Endothelial cell of umbilical vein (primary cell): ENCODE results near the gene ETDB. TPM values are rescaled to one million over a fixed set of nuclear protein-coding genes. Genes with fewer than 3 reads are reported as not detected.

ENCODE experiments used
- BruUV-seq: library from RNA; stranded (reverse); fragments of 400-500 nt; replicated peaks from 2 replicates; lab custom pipeline; 2021; lab: Mats Ljungman, UMichigan
- CTCF ChIA-PET: fragments of 300-600, 350-600 bp; sonication (Branson Sonifier 250); formaldehyde crosslinking; loops from one replicate; lab custom pipeline; 2021; ENCODE audit warnings: antibody characterized with exemption, inconsistent platforms; lab: Charles Lee
- POLR2A ChIA-PET: fragments of 300-600, 350-600 bp; sonication (Branson Sonifier 250); formaldehyde crosslinking; loops from one replicate; lab custom pipeline; 2021; ENCODE audit warnings: antibody characterized with exemption, inconsistent platforms; lab: Charles Lee
- DNase-seq: peaks from one replicate; pipeline ENCODE4 v3.0.0-alpha.2; 2011; ENCODE audit warnings: low read depth, low spot score
- FAIRE-seq: peaks from 2 replicates; lab custom pipeline; 2011; peaks lifted over from hg19 to GRCh38; lab: Jason Lieb, UNC
- H2AFZ ChIP-seq: 2 replicates; pipeline ENCODE4 v1.6.0; 2012; ENCODE audit warnings: low read depth, low read length, control low read depth, inconsistent platforms
- H3K27ac ChIP-seq: 2 replicates; pipeline ENCODE4 v1.5.1; 2011; ENCODE audit warnings: low read depth, mild to moderate bottlenecking, control low read depth, low read length, moderate library complexity; ENCODE audit not compliant: insufficient read depth
- H3K27me3 ChIP-seq, 2 experiments: 2 replicates each; pipeline versions ENCODE4 v1.6.0 to v1.6.1; 2011; ENCODE audit warnings: low read length in 2 of 2, mixed read lengths in 1 of 2; ENCODE audit not compliant: control insufficient read depth in 2 of 2, insufficient read depth in 2 of 2
- H3K36me3 ChIP-seq, 2 experiments: 2 replicates in 1 of 2; 3 replicates in 1 of 2; pipeline ENCODE4 v1.5.1; 2011; ENCODE audit warnings: low read length in 2 of 2, mild to moderate bottlenecking in 1 of 2, moderate library complexity in 1 of 2; ENCODE audit not compliant: control insufficient read depth in 2 of 2, insufficient read depth in 2 of 2; ENCODE audit errors: extremely low read depth in 1 of 2
- H3K4me1 ChIP-seq: 3 replicates; pipeline ENCODE4 v1.5.1; 2011; ENCODE audit warnings: mild to moderate bottlenecking, low read length; ENCODE audit not compliant: control insufficient read depth, insufficient read depth; ENCODE audit errors: extremely low read depth
- H3K4me2 ChIP-seq: 2 replicates; pipeline ENCODE4 v1.6.1; 2011; ENCODE audit warnings: low read length, control low read depth, mixed read lengths; ENCODE audit not compliant: insufficient read depth
- H3K4me3 ChIP-seq, 3 experiments: fragments of 200-600 bp in 1 of 3; sonication (generic), shearing (Covaris generic) in 1 of 3; replicated peaks in 1 of 3; 2 replicates each; pipeline ENCODE4 v1.5.1; 2011 to 2016; ENCODE audit warnings: control low read depth in 3 of 3, low read length in 3 of 3, mild to moderate bottlenecking in 2 of 3, inconsistent platforms in 1 of 3, low read depth in 1 of 3, moderate library complexity in 1 of 3; ENCODE audit not compliant: insufficient read depth in 1 of 3
- H3K79me2 ChIP-seq: 2 replicates; pipeline ENCODE4 v1.6.0; 2012; ENCODE audit warnings: low read length, inconsistent platforms; ENCODE audit not compliant: control insufficient read depth, insufficient read depth
- H3K9ac ChIP-seq: replicated peaks from 2 replicates; pipeline ENCODE3; 2011; ENCODE audit warnings: low read length, control low read depth; ENCODE audit not compliant: insufficient read depth; ENCODE audit errors: extremely low read depth
- H3K9me1 ChIP-seq: replicated peaks from 3 replicates; pipeline ENCODE4 v1.6.0; 2011; ENCODE audit warnings: mild to moderate bottlenecking, low read length; ENCODE audit not compliant: control insufficient read depth, insufficient read depth; ENCODE audit errors: extremely low read depth
- H3K9me3 ChIP-seq: replicated peaks from 2 replicates; pipeline ENCODE4 v1.5.1; 2012; ENCODE audit warnings: low read length, inconsistent platforms; ENCODE audit not compliant: control insufficient read depth, insufficient read depth
- H4K20me1 ChIP-seq: replicated peaks from 2 replicates; pipeline ENCODE3; 2011; ENCODE audit warnings: mild to moderate bottlenecking, low read length; ENCODE audit not compliant: control insufficient read depth, insufficient read depth; ENCODE audit errors: extremely low read depth
- EZH2 ChIP-seq: IDR thresholded peaks from 2 replicates; pipeline ENCODE4 v1.6.1; 2012; ENCODE audit warnings: borderline replicate concordance, low read depth, mild to moderate bottlenecking, moderate library complexity, low read length, inconsistent platforms; ENCODE audit not compliant: severe bottlenecking
- FOS ChIP-seq: IDR thresholded peaks from 2 replicates; pipeline ENCODE4 v1.6.1; 2011; ENCODE audit warnings: mild to moderate bottlenecking, low read length, moderate library complexity, borderline replicate concordance; ENCODE audit not compliant: insufficient read depth
- GATA2 ChIP-seq: IDR thresholded peaks from 2 replicates; pipeline ENCODE4 v1.7.0; 2011; ENCODE audit warnings: low read depth, mild to moderate bottlenecking, moderate library complexity, mixed read lengths, low read length; ENCODE audit not compliant: insufficient read length, insufficient read depth
- JUN ChIP-seq: IDR thresholded peaks from 2 replicates; pipeline ENCODE4 v1.6.1; 2011; ENCODE audit warnings: borderline replicate concordance, low read depth; ENCODE audit not compliant: insufficient read length, insufficient read depth
- MYC ChIP-seq: IDR thresholded peaks from one replicate; pipeline ENCODE4 v1.6.1; 2011; ENCODE audit warnings: mild to moderate bottlenecking, low read depth, low read length
- POLR2A ChIP-seq: IDR thresholded peaks from 2 replicates; pipeline ENCODE4 v1.6.1; 2012; ENCODE audit warnings: low read depth, mild to moderate bottlenecking, control low read depth, low read length
- POLR2AphosphoS5 ChIP-seq: IDR thresholded peaks from 2 replicates; pipeline ENCODE4 v1.6.1; 2012; ENCODE audit warnings: low read depth, mild to moderate bottlenecking, control low read depth, low read length, moderate library complexity; ENCODE audit not compliant: insufficient read depth
- dilution Hi-C: fragments of 300-500 bp; cut with MboI; formaldehyde crosslinking; loops from one replicate; pipeline ENCODE4 v1.15.0; 2019; ENCODE audit warnings: low sequenced_read_pairs; ENCODE audit not compliant: extremely low pct_ligation_motif_present
- intact Hi-C: fragments of 100-400 bp; cut with micrococcal nuclease; formaldehyde crosslinking; loops from one replicate; pipeline ENCODE4 v1.10.0; 2022
- polyA plus RNA-seq, 4 experiments: library from polyadenylated mRNA; depleted of rRNA in 3 of 4; stranded (reverse) in 3 of 4; unstranded in 1 of 4; fragments of >200 nt; gene quantifications; 2 replicates each; pipeline versions ENCODE4 v1.2.1 to v1.2.3, GENCODE V29; 2011 to 2012; ENCODE audit warnings: missing spikeins in 1 of 4
- total RNA-seq: library from RNA; stranded (reverse); gene quantifications from 2 replicates; pipeline ENCODE4 v1.2.3, GENCODE V29; 2021
- TF ChIP-seq, protein P1 (sequence below), 2 donors: IDR thresholded peaks; 1 replicate in 1 of 2; 2 replicates in 1 of 2; pipeline ENCODE4 v1.5.1; 2011; ENCODE audit warnings: low read length in 2 of 2, mild to moderate bottlenecking in 2 of 2, moderate library complexity in 2 of 2, control low read depth in 1 of 2, inconsistent platforms in 1 of 2, low read depth in 1 of 2; ENCODE audit not compliant: insufficient read depth in 1 of 2; ENCODE audit errors: extremely low read depth in 1 of 2
- TF ChIP-seq, protein P2 (sequence below): IDR thresholded peaks from 2 replicates; pipeline ENCODE4 v1.6.1; 2011; ENCODE audit not compliant: insufficient read depth, insufficient read length

The ETDB gene
- total and polyA plus RNA-seq, 2 donors (not counting 3 experiments of a cell fraction or from before 2014, with no cell fraction given), result not detected

- Histone ChIP-seq H3K79me2 (no peaks in the 10 kb centered on the region), H3K36me3 (no peaks in the 10 kb centered on the region), H3K27me3 (no peaks in the 10 kb centered on the region), H3K4me2 (no peak overlapping the region), H2AFZ (no peak overlapping the region), H3K4me1 (no peaks in the 10 kb centered on the region), H3K27ac (no peak overlapping the region), H3K4me3 (no peak overlapping the region), H4K20me1 (no peaks in the 10 kb centered on the region), H3K9me1 (no peaks in the 10 kb centered on the region), H3K9me3 (no peaks in the 10 kb centered on the region), H3K9ac (no peak overlapping the region)
- FAIRE-seq (peak; percentile 76), DNase-seq (peak; percentile 59)
- ChIA-PET POLR2A (no interaction called here), CTCF (interaction anchor here (0.6 to 1.8 kb wide), 7 partner anchors 9 to 124 kb away, joined by 3 to 15 read pairs (median 5); partner anchors contain the start of gene RTL8A)
- no TSS peak for BruUV-seq
- dilution Hi-C loops (no loop called here), intact Hi-C loops (loop anchor here (1.0 kb wide), 1 partner anchor 121 kb away; no protein-coding TSS in a partner anchor)
- TF ChIP-seq, protein P1, sequence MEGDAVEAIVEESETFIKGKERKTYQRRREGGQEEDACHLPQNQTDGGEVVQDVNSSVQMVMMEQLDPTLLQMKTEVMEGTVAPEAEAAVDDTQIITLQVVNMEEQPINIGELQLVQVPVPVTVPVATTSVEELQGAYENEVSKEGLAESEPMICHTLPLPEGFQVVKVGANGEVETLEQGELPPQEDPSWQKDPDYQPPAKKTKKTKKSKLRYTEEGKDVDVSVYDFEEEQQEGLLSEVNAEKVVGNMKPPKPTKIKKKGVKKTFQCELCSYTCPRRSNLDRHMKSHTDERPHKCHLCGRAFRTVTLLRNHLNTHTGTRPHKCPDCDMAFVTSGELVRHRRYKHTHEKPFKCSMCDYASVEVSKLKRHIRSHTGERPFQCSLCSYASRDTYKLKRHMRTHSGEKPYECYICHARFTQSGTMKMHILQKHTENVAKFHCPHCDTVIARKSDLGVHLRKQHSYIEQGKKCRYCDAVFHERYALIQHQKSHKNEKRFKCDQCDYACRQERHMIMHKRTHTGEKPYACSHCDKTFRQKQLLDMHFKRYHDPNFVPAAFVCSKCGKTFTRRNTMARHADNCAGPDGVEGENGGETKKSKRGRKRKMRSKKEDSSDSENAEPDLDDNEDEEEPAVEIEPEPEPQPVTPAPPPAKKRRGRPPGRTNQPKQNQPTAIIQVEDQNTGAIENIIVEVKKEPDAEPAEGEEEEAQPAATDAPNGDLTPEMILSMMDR (IDR thresholded peaks at IDR 0.05; ENCODE audit: extremely low read depth in 1 of 2, insufficient read depth in 1 of 2, low read depth in 1 of 2, low read length in 2 of 2), result peak; percentile 45
- no peak for TF ChIP-seq EZH2
Measured at GRCh38 chrX:135086197-135086854, 34.0 kb downstream of the ETDB start.

DNA sequence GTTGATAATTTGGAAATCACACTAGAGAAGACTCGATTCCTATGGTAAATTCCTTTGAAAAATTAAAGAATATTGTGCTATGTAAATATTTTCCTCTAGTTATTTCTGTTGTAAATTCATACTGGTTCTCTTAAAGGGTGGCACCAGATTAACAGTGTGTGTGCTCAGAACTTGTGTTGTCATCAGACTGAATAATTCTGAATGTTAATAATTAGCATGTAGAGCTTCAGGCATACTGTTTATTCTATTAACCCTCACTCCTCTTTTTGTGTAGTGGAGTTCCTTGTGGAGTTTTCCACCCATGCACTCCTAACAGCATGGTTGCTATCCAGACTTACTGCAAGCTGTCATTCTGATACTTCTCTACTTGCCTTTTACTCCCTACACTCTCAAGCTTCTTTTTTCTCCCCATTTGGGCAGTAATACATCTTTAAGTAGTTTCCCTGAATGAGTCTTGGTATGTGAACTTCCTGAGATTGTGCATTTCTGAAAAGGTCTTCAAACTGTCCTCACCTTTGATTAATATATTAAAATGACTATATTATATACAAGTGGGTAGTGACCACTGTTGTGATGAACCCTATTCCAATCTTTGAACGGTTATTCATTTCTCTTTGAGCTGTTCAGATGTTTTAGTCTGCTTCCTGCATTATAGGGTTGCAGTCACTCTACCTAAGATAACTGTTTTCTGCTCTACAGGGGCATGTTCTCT is 38.5 kb downstream of the ETDB start:
- dilution Hi-C loops, result no loop called here
- peaks cover 2 to 5% of the 10 kb centered on the region in 2 experiments for H3K27me3 ChIP-seq
- no peaks in the 10 kb centered on the region for H3K36me3 ChIP-seq
- no peaks in the 10 kb centered on the region for H3K9me3 ChIP-seq
- H3K9ac ChIP-seq, result no peak overlapping the region
- no peak overlapping the region for H3K27ac ChIP-seq
- H2AFZ ChIP-seq, result no peak overlapping the region
- H3K4me3 ChIP-seq, result no peak overlapping the region
- intact Hi-C loops, result no loop called here
- H3K9me1 ChIP-seq, result no peaks in the 10 kb centered on the region
- no peaks in the 10 kb centered on the region for H3K79me2 ChIP-seq
- no TSS peak for BruUV-seq
- TF ChIP-seq POLR2AphosphoS5 (no peak), GATA2 (no peak), MYC (no peak), FOS (no peak), EZH2 (no peak), POLR2A (no peak), JUN (no peak)
- TF ChIP-seq, protein P2, sequence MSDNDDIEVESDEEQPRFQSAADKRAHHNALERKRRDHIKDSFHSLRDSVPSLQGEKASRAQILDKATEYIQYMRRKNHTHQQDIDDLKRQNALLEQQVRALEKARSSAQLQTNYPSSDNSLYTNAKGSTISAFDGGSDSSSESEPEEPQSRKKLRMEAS, result no peak
- TF ChIP-seq, protein P1 (IDR thresholded peaks at IDR 0.05; ENCODE audit: extremely low read depth in 1 of 2, insufficient read depth in 1 of 2, low read depth in 1 of 2, low read length in 2 of 2), result no peak
- H3K4me2 ChIP-seq, result no peak overlapping the region
- CTCF ChIA-PET, result no interaction called here
- H3K4me1 ChIP-seq, result no peaks in the 10 kb centered on the region
- FAIRE-seq (no peak), DNase-seq (no peak)
- H4K20me1 ChIP-seq, result no peaks in the 10 kb centered on the region
- POLR2A ChIA-PET, result no interaction called here
